Ovary (tissue), 9 donors: Measurements from ENCODE around the gene UBQLN2. TPM values are rescaled to one million over a fixed set of nuclear protein-coding genes. Genes with fewer than 3 reads are reported as not detected.

Source experiments
- DNase-seq, 5 donors: peaks; one replicate each; pipeline ENCODE4 v3.0.0-alpha.2; 2019 to 2020
- H3K27ac ChIP-seq, 2 donors: fragments of 200-600 bp; one replicate each; pipeline versions ENCODE4 v1.5.1 to v1.8.0; 2019 to 2022
- H3K27me3 ChIP-seq: fragments of 200-600 bp; one replicate; pipeline ENCODE4 v1.8.0; 2022
- H3K36me3 ChIP-seq: fragments of 200-600 bp; sonication (generic); one replicate; pipeline ENCODE4 v1.5.1; 2019
- H3K4me1 ChIP-seq: one replicate; pipeline ENCODE4 v1.8.1; 2013; ENCODE audit warnings: mild to moderate bottlenecking, moderate library complexity; ENCODE audit not compliant: insufficient read depth
- H3K4me3 ChIP-seq: fragments of 200-600 bp; sonication (generic); one replicate; pipeline ENCODE4 v1.5.1; 2017
- H3K9me3 ChIP-seq, 2 donors: fragments of 200-600 bp in 1 of 2; sonication (generic) in 1 of 2; one replicate each; pipeline versions ENCODE4 v1.5.1 to v1.8.1; 2013 to 2019; ENCODE audit warnings: mild to moderate bottlenecking in 1 of 2, moderate library complexity in 1 of 2
- EP300 ChIP-seq: sonication (generic); formaldehyde crosslinking; IDR thresholded peaks from one replicate; pipeline ENCODE4 v1.6.1; 2017; ENCODE audit warnings: antibody characterized with exemption
- POLR2A ChIP-seq: fragments of 450-650 bp; IDR thresholded peaks from one replicate; pipeline ENCODE4 v1.6.1; 2017; ENCODE audit warnings: antibody characterized with exemption, mild to moderate bottlenecking, moderate library complexity
- WGBS, 3 donors: extraction: QIAGEN DNeasy Blood & Tissue Kit in 1 of 3; methylation state at CpG; one replicate each; pipeline versions ENCODE4 v1.1.5 to v1.1.7; 2013 to 2017; 5-methylcytosine and 5-hydroxymethylcytosine counted together
- intact Hi-C, 4 donors: fragments of 100-400 bp; cut with DNase I; formaldehyde crosslinking; loops; one replicate each; pipeline versions ENCODE4 v1.11.0 to v1.15.1; 2022 to 2023
- polyA plus RNA-seq, 2 donors: library from polyadenylated mRNA; stranded (reverse); fragments of 200-250 nt in 1 of 2; fragments of 350-450 nt in 1 of 2; fragmentation: Illumina TruSeq in 1 of 2; extraction: RNeasy Lipid Tissue Mini Kit (QIAGEN cat#74804) in 1 of 2; gene quantifications; one replicate each; pipeline ENCODE4 v1.2.3, GENCODE V29; 2013 to 2014
- total RNA-seq, 7 donors: library from RNA; depleted of rRNA in 2 of 7; stranded (reverse); fragments of >200 nt in 2 of 7; fragmentation: NEBNext Ultra II Directional in 3 of 7; extraction: Animal tissue kit (Norgen Biotek cat#: 25700) in 3 of 7; gene quantifications; one replicate each; pipeline versions ENCODE4 v1.1.0 to v1.2.4, GENCODE V29; 2016 to 2023
- TF ChIP-seq, protein P1 (sequence below), 3 donors: fragments of 450-650 bp in 2 of 3; fragments of 200-600 bp in 1 of 3; IDR thresholded peaks; one replicate each; pipeline versions ENCODE4 v1.5.1 to v1.8.0; 2016 to 2022; ENCODE audit warnings: antibody characterized with exemption in 3 of 3, mild to moderate bottlenecking in 1 of 3
- donor health status: DM: no; HTN: no; CAD: no; lungs with moderate emphysema.
- donor health status: DM: no; HTN: no; CAD: no.
- donor health status: Bipolar disorder and iron deficiency.
- donor health status: DM: yes; HTN: yes; CAD: no.
- donor health status: DM: no; HTN: no; CAD: no.
- donor health status: DM: yes; HTN: yes; CAD: no.

The UBQLN2 gene
- total and polyA plus RNA-seq, 9 donors, result 18.5 to 53.4 (median 34.2) TPM

DNA sequence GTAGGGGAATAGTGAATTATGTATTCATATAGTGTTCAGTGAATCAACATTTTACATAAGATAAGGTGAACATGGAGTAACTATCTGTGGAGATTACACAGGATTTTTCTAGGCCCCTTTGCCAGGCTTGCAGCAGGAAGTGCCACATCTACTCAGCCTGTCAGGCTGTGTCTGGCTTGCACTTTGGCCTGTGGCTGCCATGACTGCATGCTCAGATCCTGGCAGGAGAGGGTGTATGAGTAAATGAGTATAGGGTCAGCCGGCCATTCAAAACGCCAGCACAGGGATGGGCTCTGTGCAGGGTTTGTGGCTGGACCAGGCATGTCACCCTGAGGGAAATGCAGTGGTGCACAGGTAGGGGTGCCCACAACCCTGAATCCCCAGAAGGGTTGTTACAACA, 51.9 kb downstream of the UBQLN2 start:
- intact Hi-C loops, result no loop called here
- TF ChIP-seq, protein P1, sequence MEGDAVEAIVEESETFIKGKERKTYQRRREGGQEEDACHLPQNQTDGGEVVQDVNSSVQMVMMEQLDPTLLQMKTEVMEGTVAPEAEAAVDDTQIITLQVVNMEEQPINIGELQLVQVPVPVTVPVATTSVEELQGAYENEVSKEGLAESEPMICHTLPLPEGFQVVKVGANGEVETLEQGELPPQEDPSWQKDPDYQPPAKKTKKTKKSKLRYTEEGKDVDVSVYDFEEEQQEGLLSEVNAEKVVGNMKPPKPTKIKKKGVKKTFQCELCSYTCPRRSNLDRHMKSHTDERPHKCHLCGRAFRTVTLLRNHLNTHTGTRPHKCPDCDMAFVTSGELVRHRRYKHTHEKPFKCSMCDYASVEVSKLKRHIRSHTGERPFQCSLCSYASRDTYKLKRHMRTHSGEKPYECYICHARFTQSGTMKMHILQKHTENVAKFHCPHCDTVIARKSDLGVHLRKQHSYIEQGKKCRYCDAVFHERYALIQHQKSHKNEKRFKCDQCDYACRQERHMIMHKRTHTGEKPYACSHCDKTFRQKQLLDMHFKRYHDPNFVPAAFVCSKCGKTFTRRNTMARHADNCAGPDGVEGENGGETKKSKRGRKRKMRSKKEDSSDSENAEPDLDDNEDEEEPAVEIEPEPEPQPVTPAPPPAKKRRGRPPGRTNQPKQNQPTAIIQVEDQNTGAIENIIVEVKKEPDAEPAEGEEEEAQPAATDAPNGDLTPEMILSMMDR (IDR thresholded peaks at IDR 0.05), result no peak
- TF ChIP-seq POLR2A (no peak), EP300 (no peak)
- 68 to 80% (median 70%) methylated on average over 2 of the region's 2 CpGs for WGBS, 3 donors

More for the DNA sequence above, 51.9 kb downstream of the UBQLN2 start:
- no peaks in the 10 kb centered on the region for H3K36me3 ChIP-seq
- H3K4me3 ChIP-seq, result no peak overlapping the region
- no peaks in the 10 kb centered on the region for H3K27me3 ChIP-seq
- no peaks in the 10 kb centered on the region for H3K4me1 ChIP-seq
- no peaks in the 10 kb centered on the region for H3K9me3 ChIP-seq
- no peak overlapping the region for H3K27ac ChIP-seq
- DNase-seq, result no peak

Other genes starting within 250 kb of the UBQLN2 start
- gene NBDY, start 165.6 kb downstream of the UBQLN2 start, total RNA-seq, result 10 to 100 TPM; 11.9 to 45.7 (median 35.1) TPM
- 10 to 100 TPM; 27.8 to 60.9 TPM for gene NBDY, start 165.6 kb downstream of the UBQLN2 start, polyA plus RNA-seq